ENCODE results near the gene GRPEL1.
"Not testable (repeated sequence)": the region's sequence is repeated elsewhere in the genome, so short reads cannot be mapped to it uniquely, and the experiment has no call there.

GRPEL1 gene

DNA sequence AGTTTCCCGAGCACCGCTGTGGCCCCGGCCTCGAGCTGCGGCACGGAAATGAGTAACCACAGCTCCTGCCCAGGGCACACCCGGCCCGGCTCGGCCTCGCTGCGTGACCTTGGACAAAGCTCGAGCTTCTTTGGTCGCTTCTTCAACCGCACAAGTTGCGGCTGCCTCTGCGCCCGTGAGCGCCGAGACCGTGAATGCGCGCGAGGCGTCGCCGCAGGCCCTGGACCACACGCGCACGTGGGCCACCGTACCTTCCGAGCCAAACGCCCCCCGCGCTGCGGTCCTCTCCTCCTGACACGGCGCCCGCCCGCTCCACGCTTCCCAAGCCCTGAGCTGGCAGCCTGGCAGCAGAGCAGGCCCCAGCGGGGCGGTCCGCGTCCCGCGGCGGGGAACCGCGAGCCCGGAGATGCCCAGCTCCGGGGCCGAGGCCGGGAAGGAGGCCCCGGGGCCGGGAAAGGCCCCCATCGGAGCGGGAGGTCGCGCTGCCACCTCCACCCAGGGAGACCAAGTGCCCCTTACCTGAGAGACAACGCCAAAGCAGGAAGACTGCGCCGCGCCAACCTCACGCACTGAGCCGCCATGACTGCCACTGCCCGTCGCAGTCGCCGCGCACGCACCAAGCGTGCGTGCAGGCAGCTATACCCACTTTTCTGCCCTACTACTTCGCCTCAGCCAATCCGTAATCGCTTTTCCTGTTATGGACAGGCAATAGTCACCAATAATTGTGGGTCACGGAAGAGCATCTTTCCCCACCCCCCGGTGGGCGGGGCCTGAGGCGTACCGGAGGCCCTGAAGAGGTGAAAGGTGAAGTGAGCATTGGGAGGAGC lies at the start of gene GRPEL1:
TSS of gene GRPEL1 (minus strand) at position 613 of the 827 bp plus-strand sequence. CDS start at position 581, 32 bp downstream.
- DNase-seq, result peak; percentile 99 to 100

DNA sequence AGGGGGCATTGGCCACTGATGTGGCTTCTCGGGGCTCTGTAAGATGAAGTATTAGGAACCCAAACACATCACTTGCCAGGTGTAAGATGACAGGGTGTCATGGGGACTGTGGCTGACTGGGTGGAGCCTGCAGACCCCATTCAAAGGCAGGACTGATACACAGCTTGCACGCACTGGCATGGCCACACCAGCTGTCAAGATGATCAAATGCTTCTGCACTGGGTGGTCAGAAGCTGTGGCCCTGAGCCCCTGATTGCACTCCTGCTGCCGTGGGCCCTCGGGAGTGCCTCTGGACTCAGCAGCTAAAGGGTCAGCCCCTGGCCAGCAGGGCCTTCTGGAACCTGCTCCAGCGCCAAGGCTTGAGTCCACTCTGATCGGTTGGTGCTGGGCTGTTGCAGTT lies 48.8 kb upstream of the GRPEL1 start:
- no peak for DNase-seq

- DNase-seq, result no peak
Measured at GRCh38 chr4:7115557-7116340, 47.9 kb upstream of the GRPEL1 start.

- no peak for DNase-seq
Measured at GRCh38 chr4:7112656-7113055, 44.8 kb upstream of the GRPEL1 start.

- DNase-seq, result no peak
Measured at GRCh38 chr4:7111441-7111840, 43.6 kb upstream of the GRPEL1 start.

DNA sequence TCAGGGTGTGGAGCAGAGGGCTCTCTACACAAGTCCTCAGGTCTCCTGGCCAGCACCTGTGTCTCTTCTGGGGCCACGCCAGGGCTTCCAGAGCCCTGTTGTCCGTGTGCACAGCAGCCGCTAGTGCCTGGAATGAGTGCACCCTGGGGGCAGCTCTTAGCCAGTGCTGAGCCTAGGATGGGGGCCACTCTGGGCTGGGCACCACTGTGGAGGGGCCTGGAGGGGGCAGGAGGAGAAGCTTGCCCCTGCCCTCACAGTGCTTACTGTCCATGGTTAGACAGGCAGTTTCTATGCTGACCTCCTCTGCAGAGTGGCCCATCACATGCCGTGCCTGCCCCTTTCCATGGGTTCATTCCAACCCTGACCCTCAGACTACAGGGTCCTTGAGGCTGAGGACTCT lies 42.7 kb upstream of the GRPEL1 start:
- no peak for DNase-seq

GRCh38 chr4:7109169-7109568 lies 41.3 kb upstream of the GRPEL1 start:
- no peak for DNase-seq

GRCh38 chr4:7108660-7109059 lies 40.8 kb upstream of the GRPEL1 start:
- no peak for DNase-seq

DNA sequence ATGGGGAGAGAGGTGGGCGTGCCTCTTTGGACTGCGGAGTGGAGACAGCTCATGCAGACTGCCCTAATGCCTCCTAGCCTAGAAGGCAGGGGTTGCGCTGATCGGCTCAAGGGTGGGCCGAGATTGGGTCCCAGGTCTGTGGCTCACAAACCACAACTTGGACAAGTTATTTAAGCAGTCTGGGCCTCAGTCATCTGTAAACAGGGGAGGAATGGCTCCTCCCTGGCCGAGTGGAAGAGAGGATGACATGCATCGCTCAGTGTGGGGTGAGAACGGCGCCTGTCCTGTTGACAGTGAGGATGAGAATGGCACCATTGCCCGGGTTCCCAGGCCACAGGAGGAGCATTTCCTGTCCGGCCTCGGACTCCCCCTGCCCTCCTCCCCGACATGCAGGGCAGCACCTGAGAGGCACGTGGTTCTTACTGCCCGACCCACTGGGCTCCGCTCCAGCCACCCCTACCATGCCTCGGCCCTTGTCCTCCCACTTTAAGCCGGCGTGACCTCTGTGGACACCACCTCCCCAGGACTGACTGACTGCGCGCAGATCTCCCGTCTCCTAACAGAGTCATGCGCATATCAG lies 40.3 kb upstream of the GRPEL1 start:
- no peak for DNase-seq

- no peak for DNase-seq
Measured at GRCh38 chr4:7107166-7107905, 39.5 kb upstream of the GRPEL1 start.

- DNase-seq, result no peak
Measured at GRCh38 chr4:7105276-7105675, 37.4 kb upstream of the GRPEL1 start.

DNA sequence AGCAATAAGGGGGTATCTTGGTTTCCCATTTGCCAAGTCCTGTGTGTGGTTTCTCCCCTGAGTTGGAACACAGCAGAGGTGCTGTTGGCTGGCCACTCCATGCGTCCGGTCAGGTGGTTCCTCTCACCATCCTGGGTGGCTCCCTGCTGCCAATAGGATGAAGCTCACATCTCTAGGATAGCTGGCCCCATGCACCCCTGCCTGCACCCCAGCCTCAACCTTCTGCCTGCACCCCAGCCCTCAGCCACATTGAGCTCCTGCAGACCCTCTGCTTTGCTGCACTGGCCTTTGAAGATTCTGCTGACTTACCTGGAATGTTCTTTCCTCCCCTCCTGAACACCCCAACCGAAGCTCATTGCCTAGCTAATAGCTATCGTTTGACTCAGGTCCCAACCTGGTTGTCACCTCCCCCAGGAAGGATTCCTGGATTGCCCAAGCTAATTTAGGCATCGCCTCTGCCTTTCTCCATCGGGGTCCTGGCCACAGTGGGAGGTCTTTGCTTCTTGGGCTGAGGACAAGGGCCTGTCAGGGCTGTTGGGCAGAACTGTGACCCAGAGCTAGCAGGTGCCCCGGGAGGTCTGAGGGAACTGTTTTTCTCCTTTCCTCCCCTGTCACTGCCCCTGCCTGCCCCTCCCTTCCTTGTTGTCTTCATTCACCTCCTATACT lies 36.6 kb upstream of the GRPEL1 start:
- DNase-seq, result no peak

- no peak for DNase-seq
Measured at GRCh38 chr4:7103607-7104365, 35.9 kb upstream of the GRPEL1 start.

DNA sequence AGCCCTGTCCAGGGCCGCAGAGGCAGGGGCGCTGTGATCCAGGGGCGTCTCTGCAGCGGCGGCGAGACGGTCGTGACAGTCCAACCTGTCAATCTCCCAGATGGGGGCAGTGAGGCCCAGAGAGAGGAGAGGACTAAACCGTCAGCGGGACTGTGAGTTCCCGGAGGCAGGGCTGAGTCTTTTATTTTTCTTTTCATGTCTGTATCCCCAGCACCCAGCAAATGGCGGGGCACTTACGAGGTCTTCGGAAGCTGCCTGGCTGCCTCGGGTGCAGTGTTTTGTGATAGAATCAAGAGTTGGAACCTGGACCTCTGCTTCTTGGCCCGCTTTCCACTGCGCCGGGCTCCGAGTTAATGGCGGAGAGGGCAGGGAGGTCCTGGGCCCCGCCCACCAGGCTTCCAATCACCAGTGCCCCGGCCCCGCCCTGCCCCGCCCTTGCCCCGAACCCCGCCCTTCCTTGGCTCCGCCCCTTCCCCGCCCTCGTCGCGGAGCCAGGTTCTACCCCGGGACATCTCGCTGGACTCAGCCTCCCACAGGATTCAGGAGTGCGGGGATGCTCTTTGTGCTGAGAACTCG lies 35.3 kb upstream of the GRPEL1 start:
- peak; percentile 73 to 84 for DNase-seq

DNA sequence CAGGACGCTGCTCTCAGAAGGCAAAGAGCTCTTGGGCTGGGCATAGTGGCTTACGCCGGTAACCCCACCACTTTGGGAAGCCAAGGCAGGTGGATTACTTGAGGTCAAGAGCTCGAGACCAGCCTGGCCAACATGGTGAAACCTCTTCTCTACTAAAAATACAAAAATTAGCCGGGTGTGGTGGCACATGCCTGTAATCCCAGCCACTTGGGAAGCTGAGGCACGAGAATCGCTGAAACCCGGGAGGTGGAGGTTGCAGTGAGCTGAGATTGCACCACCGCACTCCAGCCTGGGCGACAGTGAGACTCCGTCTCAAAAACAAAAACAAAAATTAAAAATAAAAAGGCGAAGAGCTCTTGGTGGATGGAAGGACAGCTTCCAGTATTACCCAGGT lies 34.6 kb upstream of the GRPEL1 start:
- not testable (repeated sequence) for DNase-seq

DNA sequence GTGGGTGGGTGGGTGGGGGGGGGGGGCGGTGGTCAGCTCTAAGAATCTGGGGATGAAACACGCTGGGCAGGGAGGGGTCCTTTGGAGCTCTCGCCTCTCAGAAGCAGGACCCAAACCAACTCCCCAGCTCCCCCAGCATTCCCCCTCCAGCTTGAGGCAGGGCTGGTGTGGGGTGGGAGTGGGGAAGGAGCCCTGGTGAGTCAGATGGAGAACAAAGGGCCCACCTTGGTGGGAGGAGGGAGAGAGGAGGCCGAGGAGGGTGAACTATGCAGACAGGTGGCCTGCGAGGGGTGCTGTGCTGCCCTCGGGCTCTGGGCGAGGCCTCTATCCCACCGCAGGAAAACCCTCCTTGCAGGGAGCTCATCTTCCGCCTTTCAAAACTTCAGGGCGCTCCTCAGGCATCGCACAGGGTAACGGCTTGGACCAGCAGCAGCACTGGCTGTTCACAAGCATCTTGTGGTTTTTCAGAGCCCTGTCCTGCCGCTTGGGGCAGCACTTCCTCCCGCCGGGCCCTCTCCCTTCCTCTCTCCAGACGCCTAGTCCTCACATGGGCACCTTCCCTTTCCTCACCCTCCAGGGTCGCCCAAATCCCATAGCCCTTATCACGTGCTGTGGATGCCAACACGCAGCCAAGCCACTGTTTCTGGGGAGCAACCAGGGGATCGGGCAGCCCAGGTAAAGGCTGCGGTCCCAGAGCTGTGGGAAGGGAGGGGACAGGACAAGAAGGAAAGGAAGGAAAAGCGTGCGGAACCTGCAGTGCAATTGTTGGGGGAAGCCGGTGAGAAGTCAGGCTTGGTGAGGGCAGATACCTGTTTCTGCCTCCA lies 34.0 kb upstream of the GRPEL1 start:
- peak; percentile 15 to 43 for DNase-seq

GRCh38 chr4:7096236-7096635 lies 28.4 kb upstream of the GRPEL1 start:
- no peak for DNase-seq

GRCh38 chr4:7095611-7096155 lies 27.8 kb upstream of the GRPEL1 start:
- no peak for DNase-seq

DNA sequence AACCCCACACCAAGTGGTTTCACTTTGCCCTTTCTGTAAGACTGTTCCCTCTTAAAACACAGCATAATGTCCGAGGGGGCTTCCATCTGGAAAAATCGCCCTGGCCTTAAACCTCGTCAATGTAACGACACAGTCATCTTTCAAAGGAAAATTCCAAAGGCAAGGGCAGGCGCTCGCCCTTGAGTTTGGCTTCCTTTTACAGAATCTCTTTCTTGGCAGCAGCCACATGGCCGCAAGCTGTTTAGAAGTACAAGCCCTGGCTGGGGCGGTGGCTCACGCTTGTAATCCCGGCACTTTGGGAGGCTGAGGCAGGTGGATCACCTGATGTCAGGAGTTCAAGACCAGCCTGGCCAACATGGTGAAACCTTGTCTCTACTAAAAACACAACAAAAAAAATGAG lies 27.1 kb upstream of the GRPEL1 start:
- DNase-seq, result no peak

DNA sequence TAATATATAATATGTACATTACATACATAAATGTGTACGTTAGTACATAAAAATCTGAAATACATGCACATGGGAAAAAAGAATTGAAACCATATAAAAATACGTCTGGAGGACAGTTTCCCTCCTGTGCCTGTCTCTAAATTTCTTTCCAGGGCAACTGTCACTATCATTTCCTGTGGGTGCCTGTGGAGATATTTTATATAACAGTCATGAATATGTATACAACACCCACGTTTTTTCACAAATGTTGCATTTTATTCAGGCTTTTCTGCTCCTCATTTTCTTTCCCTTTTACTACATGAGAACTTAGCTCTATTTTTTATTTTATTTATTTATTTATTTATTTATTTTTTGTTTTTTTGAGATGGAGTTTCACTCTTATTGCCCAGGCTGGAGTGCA lies 24.2 kb upstream of the GRPEL1 start:
- no peak for DNase-seq

All from stimulated activated CD4-positive, alpha-beta T cell treated with anti-CD3 and anti-CD28 coated beads, Interleukin-4, amount 100 ng/mL, for 4 hours (primary cell).